HUDEP-2 (cell line): ENCODE results near the gene HP.
A peak's percentile ranks its signal among the peaks of the same experiment; 100 is the strongest.
"Not testable (repeated sequence)": the region's sequence is repeated elsewhere in the genome, so short reads cannot be mapped to it uniquely, and the experiment has no call there.

Source experiments
- DNase-seq, 76 experiments: peaks; one replicate each; lab custom pipeline; 2025; ENCODE audit not compliant: unreplicated experiment in 76 of 76; lab: John Stamatoyannopoulos, UW

The HP gene

GRCh38 chr16:72054254-72054847 is at the start of gene HP:
Gene HP, plus strand, starts transcription at chr16:72054505. Its CDS starts 148 bp downstream, at chr16:72054653.
- DNase-seq = not testable (repeated sequence)

GRCh38 chr16:72008065-72008423 is 46.3 kb upstream of the HP start:
- DNase-seq = not testable (repeated sequence)

GRCh38 chr16:72008424-72009216 is 45.7 kb upstream of the HP start, which contains the start of gene DHODH:
Gene DHODH, plus strand, starts transcription at chr16:72008744. Its CDS starts 21 bp downstream, at chr16:72008765.
- peak in 75 of 76 experiments; percentile 52 to 99 (median 96) for DNase-seq

- DNase-seq = no peak
Observed at GRCh38 chr16:72009779-72010178, 44.5 kb upstream of the HP start.

DNA sequence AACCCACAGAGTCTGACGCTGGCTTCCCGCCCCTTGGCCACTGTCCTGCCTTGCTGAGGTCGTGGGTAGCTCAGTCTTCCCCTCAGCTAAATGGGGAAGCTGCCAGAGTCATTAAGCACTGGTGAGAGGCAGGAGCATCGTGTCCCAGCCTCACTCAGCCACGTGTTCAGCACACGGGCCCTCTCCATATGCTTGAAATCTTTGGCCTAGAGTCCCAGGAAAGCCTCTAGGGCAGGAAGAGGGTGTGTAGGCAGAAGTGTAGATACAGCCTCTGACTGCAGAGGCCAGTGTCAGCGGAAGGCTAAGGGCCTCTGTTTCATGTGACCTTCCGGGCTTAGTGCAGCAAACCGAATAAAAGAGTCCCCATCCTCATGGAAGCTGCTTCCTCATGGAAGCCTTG is 41.7 kb upstream of the HP start:
- peak in 55 of 76 experiments; percentile 7 to 68 (median 32) for DNase-seq

GRCh38 chr16:72013389-72013788 is 40.9 kb upstream of the HP start:
- peak in 15 of 76 experiments; percentile 15 to 58 (median 43) for DNase-seq

- DNase-seq = peak in 74 of 76 experiments; percentile 57 to 96 (median 84)
Observed at GRCh38 chr16:72013888-72014581, 40.3 kb upstream of the HP start.

- no peak for DNase-seq
Observed at GRCh38 chr16:72014675-72015074, 39.6 kb upstream of the HP start.

GRCh38 chr16:72015124-72015523 is 39.2 kb upstream of the HP start:
- DNase-seq = no peak

GRCh38 chr16:72018470-72018869 is 35.8 kb upstream of the HP start:
- DNase-seq = peak in 2 of 76 experiments; percentile 5 to 17

- DNase-seq = peak in 1 of 76 experiments; percentile 11
Observed at GRCh38 chr16:72021043-72021442, 33.3 kb upstream of the HP start.

GRCh38 chr16:72022127-72022526 is 32.2 kb upstream of the HP start:
- DNase-seq = no peak

DNA sequence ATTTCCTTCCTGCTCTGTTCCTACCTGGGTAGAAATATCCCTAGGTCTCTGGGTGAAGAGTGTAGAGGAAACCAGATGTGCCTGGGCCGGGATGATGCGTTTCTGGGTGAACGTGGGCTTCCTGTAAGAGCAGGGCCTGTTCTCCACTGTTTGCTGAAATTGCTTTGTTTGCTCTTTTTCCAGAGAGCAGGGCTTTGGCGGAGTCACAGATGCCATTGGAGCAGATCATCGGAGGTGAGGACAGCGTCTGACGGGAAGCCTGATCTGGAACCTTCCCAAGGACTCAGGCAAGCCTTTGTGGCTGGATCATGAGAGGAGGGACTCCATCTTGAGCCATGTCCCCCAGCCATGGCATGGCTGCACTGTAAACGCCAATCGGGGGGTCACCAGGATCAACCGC is 30.3 kb upstream of the HP start:
- no peak for DNase-seq

GRCh38 chr16:72024862-72025382 is 29.4 kb upstream of the HP start:
- no peak for DNase-seq

GRCh38 chr16:72025404-72026114 is 28.7 kb upstream of the HP start:
- no peak for DNase-seq

GRCh38 chr16:72027669-72028378 is 26.5 kb upstream of the HP start:
- no peak for DNase-seq

DNA sequence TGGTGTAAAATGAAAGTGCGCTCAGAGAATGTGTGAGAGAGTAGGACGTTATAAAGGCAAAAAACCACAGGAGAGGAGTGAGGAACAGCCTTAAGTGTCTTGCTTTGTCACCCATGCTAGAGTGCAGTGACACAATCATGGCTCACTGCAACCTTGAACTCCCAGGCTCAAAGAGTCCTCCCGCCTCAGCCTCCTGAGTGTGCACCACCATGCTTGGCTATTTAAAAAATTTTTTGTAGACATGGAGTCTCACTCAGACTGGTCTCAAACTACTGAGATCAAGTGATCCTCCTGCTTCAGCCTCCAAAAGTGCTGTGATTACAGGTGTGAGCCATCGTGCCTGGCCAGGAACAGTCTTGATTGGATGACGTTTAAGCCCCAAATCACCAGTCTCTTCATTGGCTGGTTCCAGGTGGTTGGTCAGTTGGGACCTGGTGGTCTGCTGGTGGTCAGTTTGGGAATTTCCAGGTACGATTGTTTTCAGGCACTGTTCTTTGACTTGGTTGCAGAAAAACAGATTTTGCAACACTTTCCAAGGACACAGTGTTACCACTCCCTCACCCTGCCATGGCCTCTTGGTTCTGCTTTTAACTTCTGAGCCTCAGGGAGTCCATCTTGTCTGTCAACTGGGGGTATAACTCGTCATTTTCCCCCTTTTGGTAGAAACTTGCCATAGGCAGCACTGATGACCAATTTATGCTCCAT is 24.6 kb upstream of the HP start:
- no peak for DNase-seq

DNA sequence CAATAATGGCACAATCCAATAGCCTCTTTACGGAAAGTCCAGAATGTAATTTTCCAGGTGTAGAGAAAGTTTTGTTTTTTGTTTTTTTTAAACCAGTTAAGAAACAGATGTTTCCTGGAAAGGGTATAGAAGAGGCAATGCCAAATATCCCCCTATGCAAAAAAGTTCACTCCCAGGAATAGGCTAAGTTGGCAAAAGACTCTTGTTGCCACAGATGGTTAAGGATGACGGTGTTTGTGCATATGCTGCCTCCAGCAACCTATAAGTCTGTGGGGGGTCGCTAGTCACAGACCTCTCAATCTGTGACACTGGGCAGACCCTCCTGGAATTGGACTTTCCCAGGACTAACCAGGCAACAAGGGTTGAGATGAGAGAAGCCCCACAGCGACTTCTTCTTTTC is 20.9 kb upstream of the HP start:
- DNase-seq = no peak

- no peak for DNase-seq
Observed at GRCh38 chr16:72036098-72036497, 18.2 kb upstream of the HP start.
